T47D (cell line): Measurements from ENCODE around the gene GPC6.

ENCODE experiments used
- DNase-seq, 2 experiments: peaks; one replicate each; pipeline versions ENCODE4 v3.0.0 to v3.0.0-alpha.2; 2011 to 2012; ENCODE audit warnings: low read depth in 1 of 2, low spot score in 1 of 2
- JUND ChIP-seq: IDR thresholded peaks from 2 replicates; pipeline ENCODE4 v1.6.1; 2012; ENCODE audit warnings: low read depth
- in situ Hi-C: cut with HindIII; loops from 2 replicates; pipeline ENCODE4 v1.10.0; 2016; ENCODE audit warnings: low sequenced_read_pairs, low pct_unique_long_range_greater_than_20kb

GPC6 gene

DNA sequence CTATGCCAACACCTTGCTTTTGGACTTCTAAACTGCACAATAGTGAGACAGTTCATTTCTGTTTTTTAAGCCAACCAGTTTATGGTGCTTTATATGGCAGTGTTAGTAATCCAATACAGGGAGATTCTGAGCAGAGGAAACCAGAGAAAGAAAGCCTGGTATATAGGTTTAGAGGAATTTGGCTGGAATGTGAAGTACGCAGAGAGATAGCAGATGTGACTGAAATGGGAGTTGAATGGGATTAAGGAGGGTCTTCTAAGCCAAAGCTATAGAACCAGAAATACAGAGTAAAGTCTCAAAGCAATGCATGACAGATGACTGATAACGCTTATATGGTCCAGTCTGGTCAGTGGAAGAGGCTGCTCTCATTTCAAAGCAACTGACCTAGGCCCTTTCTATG lies 453.7 kb downstream of the GPC6 start:
- in situ Hi-C loops: no loop called here
- no peak for DNase-seq
- TF ChIP-seq JUND: no peak

DNA sequence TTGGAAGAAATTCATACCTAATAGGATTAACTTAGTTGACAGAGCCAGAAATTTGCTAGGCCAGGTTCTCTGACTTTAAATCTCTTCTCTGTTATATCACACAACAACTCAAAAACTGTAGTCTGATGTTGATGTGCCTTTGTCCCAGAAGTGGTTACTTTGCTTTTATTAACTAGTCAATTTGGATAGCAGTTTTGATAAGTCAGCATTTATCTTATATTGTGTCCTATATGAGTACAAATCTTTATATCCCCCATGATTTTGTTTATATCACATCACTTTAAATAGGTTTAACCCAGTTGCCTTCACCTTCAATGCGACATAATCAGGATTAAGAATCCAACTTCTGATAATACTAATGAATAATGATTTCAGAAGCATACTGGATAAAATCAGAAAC lies 459.3 kb downstream of the GPC6 start:
- no peak for TF ChIP-seq JUND
- in situ Hi-C loops: no loop called here
- DNase-seq: no peak

DNA sequence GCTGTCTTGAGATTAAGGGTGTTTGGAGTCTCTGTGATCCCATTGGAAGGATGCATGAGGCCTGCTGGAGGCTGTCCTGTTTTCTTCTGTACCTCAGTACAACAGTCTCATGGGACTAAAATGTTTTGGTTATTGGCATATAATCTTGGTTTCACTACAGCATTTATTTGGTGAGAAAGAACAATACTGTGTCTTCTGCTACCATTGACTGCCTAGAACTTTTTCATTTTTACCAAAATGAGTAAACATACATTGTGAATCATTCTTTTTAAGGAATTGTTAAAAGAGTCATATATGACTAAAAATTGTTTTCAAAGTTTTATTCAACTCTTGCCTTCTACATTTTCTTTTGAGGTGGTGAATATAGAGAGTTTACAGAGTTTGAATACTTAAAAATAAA lies 459.8 kb downstream of the GPC6 start:
- TF ChIP-seq JUND: no peak
- no peak for DNase-seq
- in situ Hi-C loops: no loop called here

DNA sequence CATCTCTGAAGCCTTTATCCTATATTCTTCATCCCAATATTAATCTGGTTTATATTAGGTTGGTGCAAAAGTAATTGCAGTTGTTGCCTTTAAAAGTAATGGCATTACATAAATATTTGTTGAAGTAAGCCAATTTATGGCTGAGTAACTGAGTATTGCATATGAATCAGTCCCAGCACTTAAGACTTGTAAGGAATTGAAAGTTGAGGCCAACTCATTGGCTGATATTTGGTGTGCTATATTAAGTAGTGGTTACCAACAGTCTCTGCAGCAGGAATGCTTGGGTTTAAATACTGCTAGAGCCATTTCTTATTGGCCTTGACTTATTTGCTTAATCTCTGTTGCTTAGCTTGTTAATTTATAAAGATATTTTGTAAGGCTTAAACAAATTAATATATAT lies 460.7 kb downstream of the GPC6 start:
- TF ChIP-seq JUND: no peak
- in situ Hi-C loops: no loop called here
- no peak for DNase-seq

DNA sequence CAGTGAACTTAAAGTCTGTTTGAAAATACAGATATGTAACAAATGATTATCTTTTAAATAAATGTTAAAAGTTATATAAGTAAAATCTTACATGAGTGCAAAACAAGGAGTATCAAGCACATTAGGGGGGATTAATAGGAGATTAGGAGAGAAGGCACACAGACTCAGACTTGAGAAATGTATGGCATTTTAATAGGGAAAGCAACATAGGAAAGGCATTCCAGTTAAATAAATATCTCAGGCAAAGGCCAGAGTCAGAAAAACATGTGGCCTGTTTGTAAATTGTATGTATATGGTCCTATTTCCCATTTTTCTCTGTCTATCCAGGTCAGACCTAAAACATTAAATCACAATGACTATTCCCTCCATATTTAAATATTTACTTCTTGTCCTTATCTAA lies 462.7 kb downstream of the GPC6 start:
- DNase-seq: no peak
- no peak for TF ChIP-seq JUND
- in situ Hi-C loops: no loop called here

DNA sequence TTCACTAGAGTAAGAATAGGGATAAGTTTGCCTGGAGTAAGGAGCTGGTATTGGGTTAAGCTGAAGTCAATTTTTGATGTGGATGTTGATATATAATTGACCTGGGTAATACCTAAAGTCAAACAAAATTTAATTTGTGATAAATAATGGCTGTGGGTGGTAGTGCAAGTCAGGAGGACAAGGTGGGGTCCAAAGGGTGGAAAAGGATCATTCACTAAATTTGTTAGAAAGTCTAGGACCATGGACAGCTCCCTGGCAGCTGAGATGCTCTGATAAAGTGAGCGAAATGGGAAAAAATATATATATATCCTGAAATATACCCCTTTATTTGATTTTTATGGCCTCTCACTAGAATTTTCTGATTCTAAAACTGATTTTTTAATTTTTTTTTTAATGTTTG lies 463.5 kb downstream of the GPC6 start:
- DNase-seq: peak in 1 of 2 experiments; percentile 51
- TF ChIP-seq JUND: no peak
- in situ Hi-C loops: no loop called here

DNA sequence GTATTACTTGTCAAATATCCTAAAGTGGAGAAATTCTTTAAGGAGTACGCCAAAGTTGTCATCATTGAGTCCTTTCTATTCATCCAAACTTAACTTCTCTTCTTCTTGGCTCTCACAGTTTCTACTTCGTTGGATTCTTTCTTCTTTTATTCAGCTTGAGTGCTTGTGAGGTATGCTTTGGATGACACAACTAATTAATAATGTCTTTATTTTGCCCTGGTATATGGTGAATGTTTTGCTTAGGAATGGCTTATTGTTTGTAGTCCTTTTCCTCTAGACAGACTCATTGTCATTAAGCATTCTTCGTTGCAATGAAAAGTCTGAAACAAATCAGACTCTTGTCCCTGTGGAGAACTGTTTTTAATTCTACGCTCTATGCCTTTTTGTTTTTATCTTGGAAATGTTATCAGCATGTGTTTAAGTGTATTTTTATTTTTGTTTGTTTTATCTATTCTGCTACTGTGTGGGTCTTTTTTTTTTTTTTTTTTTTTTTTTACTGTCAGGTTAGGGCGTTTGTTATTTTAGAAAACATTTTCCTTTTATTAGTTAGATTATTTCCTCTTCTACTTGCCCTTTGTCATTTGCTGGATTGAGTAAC lies 471.5 kb downstream of the GPC6 start:
- DNase-seq: no peak
- TF ChIP-seq JUND: no peak
- in situ Hi-C loops: no loop called here

DNA sequence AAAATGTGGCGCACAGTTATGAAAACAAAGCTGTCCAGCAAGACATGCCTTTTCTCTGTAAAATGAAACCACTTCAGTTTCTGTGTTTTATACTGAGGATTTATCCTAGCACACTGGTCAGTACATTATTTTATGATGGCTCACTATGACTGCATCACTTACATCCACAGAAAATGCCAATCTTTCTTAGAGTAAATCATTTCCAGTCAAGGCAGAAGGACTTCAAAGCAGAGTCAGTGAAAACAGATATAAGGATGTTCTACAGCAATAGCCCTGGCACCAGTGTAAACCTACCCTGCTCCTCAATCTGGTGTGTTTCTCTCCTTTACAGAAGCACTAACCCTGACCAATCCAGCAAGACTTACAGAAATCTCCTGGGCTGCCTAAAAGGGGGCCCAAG lies 473.5 kb downstream of the GPC6 start:
- in situ Hi-C loops: no loop called here
- no peak for TF ChIP-seq JUND
- DNase-seq: no peak

DNA sequence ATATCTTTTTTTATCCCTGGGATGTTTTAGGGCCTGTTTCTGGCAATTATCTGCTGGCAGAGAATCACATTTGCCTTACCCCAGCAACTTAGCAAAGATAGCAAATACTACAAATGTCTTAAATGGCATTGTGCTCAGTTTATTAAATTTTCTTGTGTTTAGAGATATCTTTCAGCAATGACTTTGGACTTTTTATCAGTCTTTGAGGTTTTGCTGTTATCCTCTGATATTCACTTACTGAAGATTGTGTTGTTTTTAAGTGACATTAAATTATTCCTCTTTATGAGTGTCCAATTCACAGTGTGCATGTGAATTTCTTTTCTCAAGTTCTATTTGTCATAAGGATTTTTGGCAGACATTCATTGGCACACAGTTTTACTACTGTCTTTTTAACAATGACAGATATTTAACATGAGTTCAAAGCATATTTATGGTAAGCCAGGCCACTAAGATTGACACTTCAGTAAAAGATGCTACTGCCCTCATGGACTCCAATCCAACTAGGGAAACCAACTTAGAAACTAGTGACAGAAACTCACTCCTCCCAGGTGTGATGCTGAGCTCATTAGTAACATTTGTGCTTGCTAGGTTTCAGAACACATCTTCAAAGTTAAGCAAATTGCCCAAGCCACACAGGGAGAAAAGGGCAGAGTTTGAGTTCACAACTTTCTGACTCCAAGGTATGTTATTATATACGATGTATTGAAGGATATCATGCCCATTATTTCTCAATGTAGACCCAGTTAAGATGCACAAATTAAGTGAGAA lies 481.9 kb downstream of the GPC6 start:
- DNase-seq: no peak
- in situ Hi-C loops: no loop called here
- TF ChIP-seq JUND: no peak

DNA sequence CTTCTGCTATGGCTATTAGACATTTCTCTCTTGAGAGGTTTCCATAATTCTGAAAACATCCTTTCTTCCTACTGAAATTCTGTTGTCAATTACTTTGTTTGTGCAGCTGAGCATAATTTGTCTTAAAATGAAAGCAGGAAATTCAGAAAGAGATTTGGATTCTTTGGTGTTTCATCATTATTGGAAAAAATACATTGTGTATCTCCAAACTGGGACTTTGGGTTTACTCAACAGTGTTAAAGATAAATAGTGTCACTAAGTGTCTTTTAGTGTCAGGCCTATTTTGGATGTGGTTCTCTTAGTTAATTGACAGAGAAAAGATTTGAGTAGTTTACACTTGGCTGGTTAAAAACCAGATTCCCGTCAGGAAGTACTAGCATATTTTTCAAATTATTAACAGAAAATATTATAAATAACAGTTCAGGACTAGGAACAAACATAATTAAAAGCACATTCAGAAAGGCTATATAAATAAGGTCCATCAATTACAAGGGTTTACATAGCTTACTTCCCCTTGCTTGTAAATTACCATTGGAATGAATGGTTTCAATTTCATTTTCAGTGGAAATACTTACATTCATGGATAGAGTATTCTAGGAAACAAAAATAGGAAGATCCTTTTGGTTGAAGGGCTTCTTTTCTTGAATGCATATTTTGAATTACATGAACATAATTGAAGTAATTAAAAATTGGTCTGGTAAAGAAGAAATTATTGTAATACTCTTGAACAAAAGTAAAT lies 483.1 kb downstream of the GPC6 start:
- in situ Hi-C loops: no loop called here
- no peak for DNase-seq
- no peak for TF ChIP-seq JUND

DNA sequence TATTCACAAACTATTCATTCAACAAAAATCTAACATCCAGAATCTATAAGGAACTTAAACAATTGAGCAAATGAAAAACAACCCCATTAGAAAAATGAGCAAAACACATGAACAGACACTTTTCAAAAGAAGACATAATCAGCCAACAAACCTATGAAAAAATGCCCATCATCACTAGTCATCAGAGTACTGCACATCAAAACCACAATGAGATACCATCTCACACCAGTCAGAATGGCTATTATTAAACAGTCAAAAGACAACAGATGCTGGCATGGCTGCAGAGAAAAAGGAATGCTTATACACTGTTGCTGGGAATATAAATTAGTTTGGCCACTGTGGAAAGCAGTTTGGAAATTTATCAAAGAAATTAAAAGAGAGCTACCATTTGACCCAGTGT lies 487.6 kb downstream of the GPC6 start:
- in situ Hi-C loops: no loop called here
- no peak for TF ChIP-seq JUND
- DNase-seq: no peak

DNA sequence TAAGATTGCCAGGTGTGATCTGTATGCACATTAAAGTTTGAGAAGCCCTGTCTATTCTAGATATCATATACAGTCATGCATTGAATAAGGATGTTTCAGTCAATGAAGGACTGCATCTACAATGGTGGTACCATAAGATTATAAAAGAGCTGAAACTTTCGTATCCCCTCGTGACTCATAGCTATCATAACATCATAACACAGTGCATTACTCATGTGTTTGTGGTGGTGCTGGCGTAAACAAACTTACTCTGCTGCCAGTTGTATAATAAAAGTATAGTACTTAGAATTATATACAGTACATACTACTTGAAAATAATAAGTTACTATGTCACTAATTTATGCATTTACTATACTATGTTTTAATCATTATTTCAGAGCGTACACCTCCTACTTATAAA lies 489.3 kb downstream of the GPC6 start:
- TF ChIP-seq JUND: no peak
- in situ Hi-C loops: no loop called here
- DNase-seq: no peak

DNA sequence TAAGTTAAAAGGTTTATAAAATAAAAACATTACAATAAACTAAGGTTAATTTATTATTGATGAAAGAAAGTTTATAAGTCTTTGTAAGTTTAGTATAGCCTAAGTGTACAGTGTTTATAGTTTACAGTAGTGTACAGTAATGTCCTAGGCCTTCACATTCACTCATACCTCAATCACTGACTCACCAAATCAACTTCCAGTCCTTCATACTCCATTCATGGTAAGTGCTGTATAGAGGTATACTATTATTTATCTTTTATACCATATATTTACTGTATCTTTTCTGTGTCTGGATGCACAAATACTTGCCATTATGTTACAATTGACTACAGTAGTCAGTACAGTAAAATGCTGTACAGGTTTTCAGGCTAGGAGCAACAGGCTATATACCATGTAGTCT lies 490.0 kb downstream of the GPC6 start:
- in situ Hi-C loops: no loop called here
- no peak for TF ChIP-seq JUND
- DNase-seq: no peak
